IPS-15b (cell line): ENCODE results near the gene MRTFA.
A peak's percentile ranks its signal among the peaks of the same experiment; 100 is the strongest.
"Not testable (repeated sequence)": the region's sequence is repeated elsewhere in the genome, so short reads cannot be mapped to it uniquely, and the experiment has no call there.

Experiments
- H3K27me3 ChIP-seq: one replicate; pipeline ENCODE4 v1.6.1; 2013; ENCODE audit warnings: low read length; ENCODE audit not compliant: control insufficient read depth, insufficient read depth
- H3K36me3 ChIP-seq: one replicate; pipeline ENCODE4 v1.6.1; 2013; ENCODE audit warnings: low read length; ENCODE audit not compliant: control insufficient read depth, insufficient read depth
- H3K4me1 ChIP-seq: one replicate; pipeline ENCODE4 v1.6.1; 2013; ENCODE audit warnings: mild to moderate bottlenecking, low read length; ENCODE audit not compliant: control insufficient read depth, insufficient read depth
- H3K4me3 ChIP-seq: one replicate; pipeline ENCODE4 v1.5.1; 2013; ENCODE audit warnings: low read depth, low read length
- H3K9ac ChIP-seq: one replicate; pipeline ENCODE4 v1.6.1; 2013; ENCODE audit warnings: low read depth, mild to moderate bottlenecking, low read length
- H3K9me3 ChIP-seq: one replicate; pipeline ENCODE4 v1.6.1; 2013; ENCODE audit warnings: mild to moderate bottlenecking, low read length; ENCODE audit not compliant: control insufficient read depth, insufficient read depth

Gene MRTFA

DNA sequence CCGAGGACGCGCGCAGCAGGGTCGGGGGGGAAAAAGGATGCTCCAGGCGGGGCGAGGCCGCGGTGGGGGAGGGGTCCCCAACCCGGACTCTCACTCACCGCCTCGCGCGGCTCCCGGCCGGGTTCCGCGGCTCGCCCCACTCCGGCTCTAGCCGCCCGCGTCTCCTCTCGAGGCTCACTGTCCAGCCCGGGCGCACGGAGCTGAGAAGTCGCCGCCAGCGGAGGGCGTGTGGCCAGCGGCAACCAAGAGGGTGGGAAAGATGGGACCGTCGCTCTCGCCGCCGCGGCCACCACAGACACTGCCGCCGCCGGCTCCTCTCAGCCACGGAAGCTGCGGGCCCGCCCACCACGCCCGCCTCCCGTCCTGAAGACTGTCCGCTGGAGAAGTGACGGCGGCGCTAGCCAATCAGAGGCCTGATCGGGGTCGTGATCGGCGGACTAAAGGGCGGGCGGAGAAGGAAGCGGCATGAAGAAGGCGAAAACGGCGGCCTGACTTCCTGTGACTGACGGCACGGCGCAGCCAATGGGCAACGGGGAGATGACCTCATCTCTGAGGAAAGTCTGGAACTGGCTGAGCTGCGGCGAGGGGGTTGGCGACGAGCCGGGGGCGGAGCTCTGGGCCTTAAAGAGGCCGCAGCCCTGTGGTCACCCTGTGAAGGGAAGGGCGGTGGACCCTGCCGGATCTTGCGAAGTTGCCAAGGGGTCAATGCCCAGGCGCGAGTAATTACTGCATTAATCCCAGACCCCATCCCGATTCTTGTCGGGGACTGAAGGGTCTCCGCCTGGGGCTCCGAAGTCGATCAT is at the start of gene MRTFA:
MRTFA (minus strand) TSS at position 340 of the 803 bp plus-strand sequence.
- peaks cover 3% of the 10 kb centered on the region for H3K4me1 ChIP-seq
- no peaks in the 10 kb centered on the region for H3K9me3 ChIP-seq
- no peaks in the 10 kb centered on the region for H3K27me3 ChIP-seq
- peak within 1 kb of the TSS; percentile 89 for H3K4me3 ChIP-seq
- H3K9ac ChIP-seq, result peak within 1 kb of the TSS; percentile 62
- H3K36me3 ChIP-seq, result no peaks in the 10 kb centered on the region

DNA sequence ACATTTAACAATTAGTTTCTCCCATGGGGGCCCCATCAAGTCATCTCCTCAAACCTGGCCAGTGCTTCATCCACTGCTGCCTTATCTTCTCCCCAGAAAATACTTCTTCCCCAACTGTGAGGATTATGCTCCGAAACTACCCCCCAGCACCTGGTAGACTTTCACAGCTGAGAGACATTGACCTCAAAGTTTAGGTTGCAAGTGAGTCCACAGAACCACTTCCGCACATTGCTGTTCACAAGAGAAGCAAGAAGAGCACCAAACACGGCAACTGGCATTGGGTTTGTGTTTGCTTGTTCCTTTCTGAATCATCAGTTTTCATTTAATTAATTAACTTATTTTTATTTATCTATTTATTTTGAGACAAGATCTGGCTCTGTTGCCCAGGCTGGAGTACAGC is 48.9 kb upstream of the MRTFA start:
- Histone ChIP-seq H3K9me3 (no peaks in the 10 kb centered on the region), H3K36me3 (peaks cover 7% of the 10 kb centered on the region), H3K9ac (no peak overlapping the region), H3K4me1 (peaks cover 18% of the 10 kb centered on the region), H3K27me3 (no peaks in the 10 kb centered on the region), H3K4me3 (peak overlapping the region; percentile 48)

DNA sequence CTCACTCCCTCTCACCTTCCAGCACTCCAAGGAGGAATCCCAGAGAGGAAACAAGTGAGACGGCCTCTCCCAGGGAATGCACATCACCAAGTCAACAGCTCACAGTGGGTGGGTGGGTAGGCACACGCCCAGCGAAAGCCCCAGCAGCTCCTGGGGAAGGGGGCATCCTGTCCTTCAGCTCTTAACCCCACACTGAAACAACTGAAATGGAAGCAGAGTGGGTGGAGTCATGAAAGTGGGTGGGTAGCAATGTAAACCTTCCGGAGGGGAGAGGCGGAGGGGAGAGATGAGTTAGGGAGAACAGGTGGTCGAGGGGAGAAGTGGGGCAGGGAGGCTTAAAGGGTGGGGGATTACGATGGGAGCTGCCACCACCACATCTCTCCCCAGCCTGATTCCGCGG is 48.2 kb upstream of the MRTFA start:
- Histone ChIP-seq H3K9me3 (no peaks in the 10 kb centered on the region), H3K36me3 (peaks cover 7% of the 10 kb centered on the region), H3K4me3 (peak overlapping the region; percentile 48), H3K9ac (no peak overlapping the region), H3K4me1 (peaks cover 18% of the 10 kb centered on the region), H3K27me3 (no peaks in the 10 kb centered on the region)

DNA sequence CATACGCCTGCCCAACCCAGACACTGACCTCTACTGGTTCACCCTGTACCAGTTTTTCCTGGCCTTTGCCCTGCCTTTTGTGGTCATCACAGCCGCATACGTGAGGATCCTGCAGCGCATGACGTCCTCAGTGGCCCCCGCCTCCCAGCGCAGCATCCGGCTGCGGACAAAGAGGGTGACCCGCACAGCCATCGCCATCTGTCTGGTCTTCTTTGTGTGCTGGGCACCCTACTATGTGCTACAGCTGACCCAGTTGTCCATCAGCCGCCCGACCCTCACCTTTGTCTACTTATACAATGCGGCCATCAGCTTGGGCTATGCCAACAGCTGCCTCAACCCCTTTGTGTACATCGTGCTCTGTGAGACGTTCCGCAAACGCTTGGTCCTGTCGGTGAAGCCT is 44.9 kb upstream of the MRTFA start:
- Histone ChIP-seq H3K9me3 (no peaks in the 10 kb centered on the region), H3K4me3 (no peak overlapping the region), H3K4me1 (peaks cover 17% of the 10 kb centered on the region), H3K9ac (no peak overlapping the region), H3K27me3 (no peaks in the 10 kb centered on the region), H3K36me3 (peaks cover 7% of the 10 kb centered on the region)

DNA sequence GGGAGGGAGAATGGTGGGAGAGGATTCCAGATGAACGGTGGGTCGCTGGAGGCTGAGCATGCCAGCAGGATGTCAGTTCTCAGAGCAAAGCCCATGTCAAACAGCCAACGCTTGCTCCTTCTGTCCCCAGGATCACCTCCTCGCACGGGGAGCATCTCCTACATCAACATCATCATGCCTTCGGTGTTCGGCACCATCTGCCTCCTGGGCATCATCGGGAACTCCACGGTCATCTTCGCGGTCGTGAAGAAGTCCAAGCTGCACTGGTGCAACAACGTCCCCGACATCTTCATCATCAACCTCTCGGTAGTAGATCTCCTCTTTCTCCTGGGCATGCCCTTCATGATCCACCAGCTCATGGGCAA is 44.3 kb upstream of the MRTFA start:
- Histone ChIP-seq H3K9ac (no peak overlapping the region), H3K36me3 (peaks cover 7% of the 10 kb centered on the region), H3K9me3 (no peaks in the 10 kb centered on the region), H3K27me3 (no peaks in the 10 kb centered on the region), H3K4me3 (no peak overlapping the region), H3K4me1 (peaks cover 15% of the 10 kb centered on the region)

- Histone ChIP-seq H3K4me1 (peaks cover 11% of the 10 kb centered on the region), H3K9ac (no peak overlapping the region), H3K9me3 (no peaks in the 10 kb centered on the region), H3K36me3 (peaks cover 7% of the 10 kb centered on the region), H3K4me3 (peak overlapping the region; percentile 41), H3K27me3 (no peaks in the 10 kb centered on the region)
Observed at GRCh38 chr22:40679964-40680818, 43.7 kb upstream of the MRTFA start.

DNA sequence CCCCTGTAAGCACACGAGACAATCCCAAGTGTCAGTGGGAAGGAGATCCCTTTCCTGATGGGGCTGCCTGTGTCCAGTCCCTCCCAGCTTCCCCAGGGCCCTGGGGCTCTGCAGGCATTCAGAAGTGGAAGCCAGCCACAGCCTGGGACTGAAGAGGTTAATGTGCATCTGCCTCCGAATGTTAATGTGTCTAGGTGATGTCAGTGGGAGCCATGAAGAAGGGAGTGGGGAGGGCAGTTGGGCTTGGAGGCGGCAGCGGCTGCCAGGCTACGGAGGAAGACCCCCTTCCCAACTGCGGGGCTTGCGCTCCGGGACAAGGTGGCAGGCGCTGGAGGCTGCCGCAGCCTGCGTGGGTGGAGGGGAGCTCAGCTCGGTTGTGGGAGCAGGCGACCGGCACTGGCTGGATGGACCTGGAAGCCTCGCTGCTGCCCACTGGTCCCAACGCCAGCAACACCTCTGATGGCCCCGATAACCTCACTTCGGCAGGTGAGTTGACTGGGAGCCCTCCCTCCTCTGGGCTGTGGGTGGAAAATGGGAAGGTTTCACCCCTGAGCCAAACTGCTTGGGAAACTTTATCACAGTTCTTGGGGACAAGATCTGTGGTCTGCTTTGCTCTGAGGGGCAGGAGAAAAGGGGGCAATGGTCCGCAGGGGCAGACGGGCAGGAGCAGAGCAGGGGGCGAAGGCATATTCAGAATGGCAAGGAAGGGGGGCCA is 42.9 kb upstream of the MRTFA start, which contains the start of gene MCHR1:
MCHR1 (plus strand) TSS at position 236 of the 715 bp plus-strand sequence; CDS start at position 405, 169 bp downstream.
- H3K4me1 ChIP-seq, result peaks cover 10% of the 10 kb centered on the region
- H3K4me3 ChIP-seq, result peak within 1 kb of the TSS; percentile 41
- no peaks in the 10 kb centered on the region for H3K9me3 ChIP-seq
- no peaks in the 10 kb centered on the region for H3K27me3 ChIP-seq
- H3K9ac ChIP-seq, result peak within 1 kb of the TSS; percentile 26
- peaks cover 7% of the 10 kb centered on the region for H3K36me3 ChIP-seq

DNA sequence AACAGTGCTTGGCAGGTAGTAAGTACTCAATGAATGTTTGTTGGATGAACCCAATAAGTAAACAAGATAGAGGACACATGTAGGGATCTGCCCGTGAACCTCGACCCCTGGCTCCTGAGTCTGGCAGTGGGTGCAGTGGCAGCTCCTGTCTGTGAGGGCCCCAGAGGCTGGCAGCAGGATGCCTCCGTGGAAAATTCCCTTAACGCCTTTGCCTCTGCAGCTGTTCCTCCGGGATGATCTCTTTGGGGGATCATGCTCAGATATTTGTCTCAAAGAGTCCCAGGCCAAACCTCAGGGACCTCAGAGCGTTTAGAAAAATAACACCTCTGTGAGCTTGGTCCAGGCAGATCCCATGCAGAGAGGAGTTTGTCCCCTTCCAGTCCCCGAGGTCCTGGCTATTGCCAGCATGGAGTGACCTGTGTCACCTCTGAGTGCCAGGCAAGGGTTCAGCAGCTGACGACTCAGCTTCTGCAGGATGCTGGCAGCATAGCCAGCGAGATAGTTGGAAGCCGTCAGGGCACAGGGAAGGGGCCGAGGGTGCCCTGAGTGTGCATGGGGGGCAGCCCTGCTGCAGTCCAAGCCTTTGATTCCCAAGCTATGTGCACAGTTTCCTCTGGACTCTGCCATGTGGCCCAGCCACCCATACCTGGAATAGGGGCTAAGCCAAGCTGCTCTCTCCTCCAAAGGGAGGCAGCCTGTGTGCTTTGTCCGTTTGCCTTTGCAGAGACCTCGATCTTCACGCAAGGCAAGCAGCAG is 42.2 kb upstream of the MRTFA start:
- peak overlapping the region; percentile 26 for H3K9ac ChIP-seq

DNA sequence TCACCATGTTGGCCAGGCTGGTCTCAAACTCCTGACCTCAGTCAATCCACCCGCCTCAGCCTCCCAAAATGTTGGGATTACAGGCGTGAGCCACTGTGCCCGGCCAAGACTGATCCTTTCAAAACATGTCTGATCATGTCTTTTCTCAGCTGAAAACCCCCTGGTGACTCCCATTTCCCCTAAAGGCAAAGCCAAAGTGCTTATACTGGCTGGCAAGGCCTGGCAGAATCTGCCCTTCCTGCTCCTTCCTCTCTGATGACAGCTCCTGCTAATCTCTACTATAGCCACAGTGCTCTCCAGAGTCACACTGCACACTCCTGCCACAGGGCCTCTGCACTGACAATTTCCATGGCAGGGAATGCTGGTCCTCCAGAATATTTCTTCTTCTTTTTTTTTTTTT is 40.1 kb upstream of the MRTFA start:
- Histone ChIP-seq H3K36me3 (peaks cover 5% of the 10 kb centered on the region), H3K4me1 (peaks cover 8% of the 10 kb centered on the region), H3K9me3 (no peaks in the 10 kb centered on the region), H3K9ac (no peak overlapping the region), H3K27me3 (no peaks in the 10 kb centered on the region), H3K4me3 (no peak overlapping the region)

More for the DNA sequence above, 42.2 kb upstream of the MRTFA start:
- Histone ChIP-seq H3K27me3 (no peaks in the 10 kb centered on the region), H3K36me3 (peaks cover 7% of the 10 kb centered on the region), H3K4me1 (peaks cover 10% of the 10 kb centered on the region), H3K4me3 (peak overlapping the region; percentile 41), H3K9me3 (no peaks in the 10 kb centered on the region)

DNA sequence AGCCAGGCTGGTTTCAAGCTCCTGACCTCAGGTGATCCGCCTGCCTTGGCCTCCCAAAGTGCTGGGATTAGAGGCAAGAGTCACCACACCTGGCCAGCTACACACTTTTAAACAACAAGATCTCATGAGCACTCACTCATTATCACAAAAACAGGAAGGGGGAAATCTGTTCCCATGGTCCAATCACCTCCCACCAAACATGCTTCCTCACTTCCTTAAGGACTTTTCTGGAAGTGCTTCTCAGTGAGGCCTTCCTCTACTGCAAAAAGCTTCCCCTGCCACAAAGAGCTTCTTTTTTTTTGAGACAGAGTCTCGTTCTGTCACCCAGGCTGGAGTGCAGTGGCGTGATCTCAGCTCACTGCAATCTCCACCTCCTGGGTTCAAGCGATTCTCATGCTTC is 39.6 kb upstream of the MRTFA start:
- H3K4me1 ChIP-seq, H3K36me3 ChIP-seq, H3K27me3 ChIP-seq, H3K4me3 ChIP-seq, H3K9ac ChIP-seq, H3K9me3 ChIP-seq: not testable (repeated sequence)

DNA sequence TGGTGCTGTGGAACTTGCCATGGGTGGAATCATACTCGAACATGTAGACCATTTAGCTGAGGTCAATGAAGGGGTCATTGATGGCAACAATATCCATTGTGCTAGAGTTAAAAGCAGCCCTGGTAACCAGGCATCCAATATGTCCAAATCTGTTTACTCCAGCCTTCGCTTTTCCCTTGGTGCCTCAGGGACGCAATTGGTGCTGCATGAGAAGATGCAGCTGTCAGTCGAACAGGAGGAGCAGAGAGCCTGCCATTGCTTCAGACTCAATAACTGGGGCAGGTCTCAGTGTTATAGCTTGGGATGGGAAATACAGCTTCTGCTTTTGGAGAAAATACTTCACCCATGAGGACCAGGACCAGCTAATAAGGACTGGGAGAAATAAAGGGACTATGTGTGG is 37.8 kb upstream of the MRTFA start:
- H3K9me3 ChIP-seq, result no peaks in the 10 kb centered on the region
- H3K4me1 ChIP-seq, result peaks cover 3% of the 10 kb centered on the region
- H3K36me3 ChIP-seq, result no peaks in the 10 kb centered on the region
- no peak overlapping the region for H3K9ac ChIP-seq
- H3K4me3 ChIP-seq, result no peak overlapping the region
- H3K27me3 ChIP-seq, result no peaks in the 10 kb centered on the region
